Adrenal gland (tissue), 5 donors: Measurements from ENCODE around the gene IFNA10.

Experiments used
- CTCF ChIP-seq, 6 experiments: fragments of 450-650 bp in 4 of 6; fragments of 200-600 bp in 2 of 6; sonication (generic) in 1 of 6; IDR thresholded peaks; 1 replicate in 5 of 6; 2 replicates in 1 of 6; pipeline versions ENCODE4 v1.5.1 to v1.8.0; 2016 to 2021; ENCODE audit warnings: antibody characterized with exemption in 6 of 6, mild to moderate bottlenecking in 2 of 6, moderate library complexity in 1 of 6
- POLR2A ChIP-seq, 2 donors: fragments of 450-650 bp; IDR thresholded peaks; one replicate each; pipeline ENCODE4 v1.6.1; 2017; ENCODE audit warnings: antibody characterized with exemption in 2 of 2, mild to moderate bottlenecking in 2 of 2, moderate library complexity in 1 of 2
- donor health status: DM: no; HTN: no; CAD: no.

GRCh38 chr9:21174671-21175070, 32.3 kb downstream of the IFNA10 start:
- TF ChIP-seq CTCF (IDR thresholded peaks at IDR 0.05), result no peak
- TF ChIP-seq POLR2A (IDR thresholded peaks at IDR 0.05), result no peak
